ENCODE results near the gene PCGF3. TPM values are rescaled to one million over a fixed set of nuclear protein-coding genes. Genes with fewer than 3 reads are reported as not detected.
"Not testable (repeated sequence)": the region's sequence is repeated elsewhere in the genome, so short reads cannot be mapped to it uniquely, and the experiment has no call there.

The PCGF3 gene
- total and polyA plus RNA-seq, 2 experiments from 2014 or later: 21.0 to 26.0 TPM

- TF ChIP-seq EZH2 (IDR thresholded peaks at IDR 0.05; ENCODE audit: insufficient read depth, poor library complexity, severe bottlenecking) (no peak), EZH2phosphoT487 (IDR thresholded peaks at IDR 0.05; ENCODE audit: insufficient read depth, low read depth) (no peak)
- Histone ChIP-seq H3K4me1 (ENCODE audit: insufficient read depth) (no peaks in the 10 kb centered on the region), H3K9me2 (ENCODE audit: insufficient read depth) (no peaks in the 10 kb centered on the region)
These were observed 38.6 kb upstream of the PCGF3 start for GRCh38 chr4:666822-667544.

DNA sequence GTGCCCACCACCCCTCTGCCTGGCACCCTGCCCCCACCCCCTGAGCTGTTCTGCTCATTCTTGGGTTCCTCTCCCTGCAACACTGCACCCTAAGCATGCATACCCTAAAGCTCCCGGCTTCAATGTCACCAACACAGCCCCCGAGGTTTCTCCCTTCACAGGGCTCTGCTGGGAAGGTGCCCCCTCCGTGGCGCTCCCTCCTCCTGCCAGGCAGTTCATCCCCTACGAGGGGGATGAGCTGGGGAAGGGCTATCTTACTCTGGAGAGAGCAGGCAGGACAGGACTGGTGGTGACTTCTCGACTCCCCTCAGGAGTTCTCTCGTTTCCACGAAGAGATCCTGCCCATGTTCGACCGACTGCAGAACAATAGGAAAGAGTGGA, 38.1 kb upstream of the PCGF3 start:
- Histone ChIP-seq H3K9me3 (ENCODE audit: low read depth) (no peaks in the 10 kb centered on the region), H3K27ac (no peak overlapping the region), H3K36me3 (ENCODE audit: low read depth) (peaks cover 13% of the 10 kb centered on the region; the same call in 1 of the 2 replicates), H3K4me3 (no peak overlapping the region), H3K4me2 (ENCODE audit: unreplicated experiment) (no peak overlapping the region), H3K27me3 (replicated peaks; ENCODE audit: insufficient read depth) (no peaks in the 10 kb centered on the region), H2AFZ (no peak overlapping the region), H3F3A (ENCODE audit: insufficient read depth) (no peaks in the 10 kb centered on the region), H3K4me1 (ENCODE audit: insufficient read depth) (no peaks in the 10 kb centered on the region), H4K20me1 (ENCODE audit: insufficient read depth) (no peaks in the 10 kb centered on the region), H3K79me2 (ENCODE audit: insufficient read depth) (no peaks in the 10 kb centered on the region), H3K9me2 (ENCODE audit: insufficient read depth) (no peaks in the 10 kb centered on the region), H3K9ac (no peak overlapping the region)
- 58 to 62% methylated on average over 10 of the region's 10 CpGs for WGBS, 2 experiments (ENCODE audit: low coverage in 1 of 2, low lambda C conversion rate in 2 of 2, missing lambda C conversion rate in 2 of 2)
- in situ Hi-C loops (cut with MboI): no loop called here
- DNase-seq: no peak
- TF ChIP-seq EZH2phosphoT487 (IDR thresholded peaks at IDR 0.05; ENCODE audit: insufficient read depth, low read depth) (no peak), EZH2 (IDR thresholded peaks at IDR 0.05; ENCODE audit: insufficient read depth, poor library complexity, severe bottlenecking) (no peak)

More at GRCh38 chr4:666822-667544, 38.6 kb upstream of the PCGF3 start:
- 57 to 63% methylated on average over 19 to 26 of the region's 28 CpGs for WGBS, 2 experiments (ENCODE audit: low coverage in 1 of 2, low lambda C conversion rate in 2 of 2, missing lambda C conversion rate in 2 of 2)
- in situ Hi-C loops (cut with MboI): no loop called here
- H3K9ac ChIP-seq: no peak overlapping the region
- no peak for DNase-seq
- no peaks in the 10 kb centered on the region for H4K20me1 ChIP-seq (ENCODE audit: insufficient read depth)
- H3K36me3 ChIP-seq (ENCODE audit: low read depth): peaks cover 9% of the 10 kb centered on the region; the same call in 1 of the 2 replicates
- no peak overlapping the region for H3K4me2 ChIP-seq (ENCODE audit: unreplicated experiment)
- no peak overlapping the region for H3K4me3 ChIP-seq
- H3K27ac ChIP-seq: no peak overlapping the region
- H3K27me3 ChIP-seq (replicated peaks; ENCODE audit: insufficient read depth): no peaks in the 10 kb centered on the region
- H3K79me2 ChIP-seq (ENCODE audit: insufficient read depth): no peaks in the 10 kb centered on the region
- H3F3A ChIP-seq (ENCODE audit: insufficient read depth): no peaks in the 10 kb centered on the region
- no peaks in the 10 kb centered on the region for H3K9me3 ChIP-seq (ENCODE audit: low read depth)
- H2AFZ ChIP-seq: no peak overlapping the region

DNA sequence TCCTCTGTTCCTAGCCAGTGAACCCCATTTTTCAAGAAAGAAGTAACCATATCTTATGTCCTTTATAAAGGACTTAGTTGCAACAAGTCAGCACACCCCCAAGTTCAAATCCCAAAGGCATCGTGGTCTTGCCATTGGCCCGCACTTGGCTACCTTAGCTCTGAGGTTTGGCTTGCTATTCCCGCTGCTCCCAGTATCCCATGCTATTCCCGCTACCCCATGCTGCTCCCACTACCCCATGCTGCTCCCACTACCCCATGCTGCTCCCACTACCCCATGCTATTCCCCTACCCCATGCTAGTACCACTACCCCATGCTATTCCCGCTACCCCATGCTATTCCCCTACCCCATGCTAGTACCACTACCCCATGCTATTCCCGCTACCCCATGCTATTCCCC, 37.4 kb upstream of the PCGF3 start:
- H3K4me3 ChIP-seq; H3K27ac ChIP-seq; H3K27me3 ChIP-seq (replicated peaks; ENCODE audit: insufficient read depth); H3F3A ChIP-seq (ENCODE audit: insufficient read depth); H3K4me1 ChIP-seq (ENCODE audit: insufficient read depth); H2AFZ ChIP-seq; in situ Hi-C loops (cut with MboI); H3K9ac ChIP-seq; H4K20me1 ChIP-seq (ENCODE audit: insufficient read depth); DNase-seq; H3K4me2 ChIP-seq (ENCODE audit: unreplicated experiment); H3K9me3 ChIP-seq (ENCODE audit: low read depth); H3K9me2 ChIP-seq (ENCODE audit: insufficient read depth); H3K79me2 ChIP-seq (ENCODE audit: insufficient read depth): not testable (repeated sequence)
- WGBS, 2 experiments (ENCODE audit: low coverage in 1 of 2, low lambda C conversion rate in 2 of 2, missing lambda C conversion rate in 2 of 2): 85 to 86% methylated on average over 3 to 6 of the region's 6 CpGs
- H3K36me3 ChIP-seq (ENCODE audit: low read depth): peaks cover 13% of the 10 kb centered on the region; the same call in 1 of the 2 replicates

GRCh38 chr4:669806-670559, 35.6 kb upstream of the PCGF3 start:
- DNase-seq; H3K9ac ChIP-seq; H3K9me2 ChIP-seq (ENCODE audit: insufficient read depth); H4K20me1 ChIP-seq (ENCODE audit: insufficient read depth); H3K27me3 ChIP-seq (replicated peaks; ENCODE audit: insufficient read depth); H3K4me1 ChIP-seq (ENCODE audit: insufficient read depth); H3F3A ChIP-seq (ENCODE audit: insufficient read depth); in situ Hi-C loops (cut with MboI); H3K9me3 ChIP-seq (ENCODE audit: low read depth); H3K4me3 ChIP-seq; H3K4me2 ChIP-seq (ENCODE audit: unreplicated experiment); H2AFZ ChIP-seq; H3K27ac ChIP-seq: not testable (repeated sequence)
- H3K79me2 ChIP-seq (ENCODE audit: insufficient read depth): peaks cover 17% of the 10 kb centered on the region
- 90 to 92% methylated on average over 11 of the region's 11 CpGs for WGBS, 2 experiments (ENCODE audit: low coverage in 1 of 2, low lambda C conversion rate in 2 of 2, missing lambda C conversion rate in 2 of 2)
- peaks cover 13% of the 10 kb centered on the region; the same call in 1 of the 2 replicates for H3K36me3 ChIP-seq (ENCODE audit: low read depth)

All from GM23248 (cell line).